Measurements from ENCODE around the gene UBR3.

UBR3 gene

GRCh38 chr2:169979025-169979424 lies 151.8 kb downstream of the UBR3 start:
- ChIA-PET POLR2A (no interaction called here), CTCF (no interaction called here)
- Histone ChIP-seq H3K9me3 (ENCODE audit: control insufficient read depth, insufficient read depth, low read depth, low read length) (no peaks in the 10 kb centered on the region), H3K4me1 (ENCODE audit: control insufficient read depth, insufficient read depth, low read length) (no peaks in the 10 kb centered on the region), H3K4me3 (ENCODE audit: low read depth, low read length) (no peak overlapping the region), H3K27ac (ENCODE audit: extremely low read depth, low read depth, low read length) (no peak overlapping the region), H3K36me3 (ENCODE audit: control insufficient read depth in 2 of 2, insufficient read depth in 1 of 2, low read length in 2 of 2) (peaks cover 0 to 6% of the 10 kb centered on the region in 2 experiments; a peak in 1 of 3 replicates)
- TF ChIP-seq, protein P1, sequence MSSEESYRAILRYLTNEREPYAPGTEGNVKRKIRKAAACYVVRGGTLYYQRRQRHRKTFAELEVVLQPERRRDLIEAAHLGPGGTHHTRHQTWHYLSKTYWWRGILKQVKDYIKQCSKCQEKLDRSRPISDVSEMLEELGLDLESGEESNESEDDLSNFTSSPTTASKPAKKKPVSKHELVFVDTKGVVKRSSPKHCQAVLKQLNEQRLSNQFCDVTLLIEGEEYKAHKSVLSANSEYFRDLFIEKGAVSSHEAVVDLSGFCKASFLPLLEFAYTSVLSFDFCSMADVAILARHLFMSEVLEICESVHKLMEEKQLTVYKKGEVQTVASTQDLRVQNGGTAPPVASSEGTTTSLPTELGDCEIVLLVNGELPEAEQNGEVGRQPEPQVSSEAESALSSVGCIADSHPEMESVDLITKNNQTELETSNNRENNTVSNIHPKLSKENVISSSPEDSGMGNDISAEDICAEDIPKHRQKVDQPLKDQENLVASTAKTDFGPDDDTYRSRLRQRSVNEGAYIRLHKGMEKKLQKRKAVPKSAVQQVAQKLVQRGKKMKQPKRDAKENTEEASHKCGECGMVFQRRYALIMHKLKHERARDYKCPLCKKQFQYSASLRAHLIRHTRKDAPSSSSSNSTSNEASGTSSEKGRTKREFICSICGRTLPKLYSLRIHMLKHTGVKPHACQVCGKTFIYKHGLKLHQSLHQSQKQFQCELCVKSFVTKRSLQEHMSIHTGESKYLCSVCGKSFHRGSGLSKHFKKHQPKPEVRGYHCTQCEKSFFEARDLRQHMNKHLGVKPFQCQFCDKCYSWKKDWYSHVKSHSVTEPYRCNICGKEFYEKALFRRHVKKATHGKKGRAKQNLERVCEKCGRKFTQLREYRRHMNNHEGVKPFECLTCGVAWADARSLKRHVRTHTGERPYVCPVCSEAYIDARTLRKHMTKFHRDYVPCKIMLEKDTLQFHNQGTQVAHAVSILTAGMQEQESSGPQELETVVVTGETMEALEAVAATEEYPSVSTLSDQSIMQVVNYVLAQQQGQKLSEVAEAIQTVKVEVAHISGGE (tag by site-specific recombination; conservative IDR thresholded peaks at IDR 0.05; ENCODE audit: low read depth), result no peak
- TF ChIP-seq OVOL3 (tag by site-specific recombination; IDR thresholded peaks at IDR 0.05) (no peak), ZNF121 (tag by site-specific recombination; IDR thresholded peaks at IDR 0.05) (no peak), KLF16 (tag by site-specific recombination; IDR thresholded peaks at IDR 0.05) (no peak), GLIS1 (tag by site-specific recombination; IDR thresholded peaks at IDR 0.05) (no peak), ZBTB10 (tag by site-specific recombination; IDR thresholded peaks at IDR 0.05) (no peak), ELK4 (IDR thresholded peaks at IDR 0.05; ENCODE audit: borderline replicate concordance, low read depth, low read length) (no peak), ZNF266 (tag by site-specific recombination; IDR thresholded peaks at IDR 0.05; ENCODE audit: low read depth) (no peak), ZNF16 (tag by site-specific recombination; IDR thresholded peaks at IDR 0.05; ENCODE audit: low read depth) (no peak), GLI2 (tag by site-specific recombination; IDR thresholded peaks at IDR 0.05; ENCODE audit: borderline replicate concordance, low read depth) (no peak), KLF8 (tag by site-specific recombination; IDR thresholded peaks at IDR 0.05) (no peak), ZNF830 (tag by site-specific recombination; IDR thresholded peaks at IDR 0.05; ENCODE audit: low read depth) (no peak), ZNF18 (tag by site-specific recombination; IDR thresholded peaks at IDR 0.05) (no peak)

- H3K27ac ChIP-seq (ENCODE audit: extremely low read depth, low read depth, low read length), result no peak overlapping the region
- H3K4me1 ChIP-seq (ENCODE audit: control insufficient read depth, insufficient read depth, low read length), result no peaks in the 10 kb centered on the region
- peaks cover 0 to 6% of the 10 kb centered on the region in 2 experiments; a peak in 1 of 3 replicates for H3K36me3 ChIP-seq (ENCODE audit: control insufficient read depth in 2 of 2, insufficient read depth in 1 of 2, low read length in 2 of 2)
- CTCF ChIA-PET, result interaction anchor here (0.7 kb wide), 1 partner anchor 63 kb away, joined by 3 read pairs; no protein-coding TSS in a partner anchor
- POLR2A ChIA-PET, result no interaction called here
- no peak overlapping the region for H3K4me3 ChIP-seq (ENCODE audit: low read depth, low read length)
- no peaks in the 10 kb centered on the region for H3K9me3 ChIP-seq (ENCODE audit: control insufficient read depth, insufficient read depth, low read depth, low read length)
- TF ChIP-seq ZNF169 (tag by site-specific recombination; IDR thresholded peaks at IDR 0.05), result no peak
- no peak for TF ChIP-seq ZFP3 (tag by site-specific recombination; IDR thresholded peaks at IDR 0.05; ENCODE audit: low read depth)
- no peak for TF ChIP-seq ZNF658 (tag by site-specific recombination; IDR thresholded peaks at IDR 0.05)
Measured at GRCh38 chr2:169980001-169980400, 152.7 kb downstream of the UBR3 start.
